NT2/D1 (cell line): Measurements from ENCODE around the gene ANKHD1.

Source experiments
- DNase-seq: peaks from one replicate; pipeline ENCODE4 v3.0.0-alpha.2; 2011; ENCODE audit warnings: low read depth, low spot score
- H3K27me3 ChIP-seq: 2 replicates; pipeline ENCODE4 v1.6.0; 2011; ENCODE audit warnings: mild to moderate bottlenecking; ENCODE audit not compliant: insufficient read length, insufficient read depth
- H3K36me3 ChIP-seq: 2 replicates; pipeline ENCODE4 v1.6.1; 2011; ENCODE audit warnings: mild to moderate bottlenecking, low read length, mixed read lengths; ENCODE audit not compliant: insufficient read depth, insufficient read length
- H3K4me1 ChIP-seq: 2 replicates; pipeline ENCODE4 v1.5.1; 2011; ENCODE audit not compliant: insufficient read depth, insufficient read length
- H3K4me3 ChIP-seq: 2 replicates; pipeline ENCODE4 v1.5.1; 2011; ENCODE audit warnings: low read depth; ENCODE audit not compliant: insufficient read length
- H3K9ac ChIP-seq: 2 replicates; pipeline ENCODE4 v1.6.0; 2011; ENCODE audit warnings: low read depth; ENCODE audit not compliant: insufficient read length
- H3K9me3 ChIP-seq: 2 replicates; pipeline ENCODE4 v1.5.1; 2011; ENCODE audit warnings: mild to moderate bottlenecking, low read length; ENCODE audit not compliant: insufficient read depth
- SUZ12 ChIP-seq: IDR thresholded peaks from 2 replicates; pipeline ENCODE4 v1.6.1; 2011; ENCODE audit not compliant: insufficient read length, insufficient read depth; ENCODE audit errors: extremely low read depth
- YY1 ChIP-seq: IDR thresholded peaks from 2 replicates; pipeline ENCODE4 v1.6.1; 2011; ENCODE audit not compliant: insufficient read length, insufficient read depth
- ZNF274 ChIP-seq: IDR thresholded peaks from 2 replicates; pipeline ENCODE4 v1.6.1; 2011; ENCODE audit warnings: mild to moderate bottlenecking, low read depth, low read length

The ANKHD1 gene

DNA sequence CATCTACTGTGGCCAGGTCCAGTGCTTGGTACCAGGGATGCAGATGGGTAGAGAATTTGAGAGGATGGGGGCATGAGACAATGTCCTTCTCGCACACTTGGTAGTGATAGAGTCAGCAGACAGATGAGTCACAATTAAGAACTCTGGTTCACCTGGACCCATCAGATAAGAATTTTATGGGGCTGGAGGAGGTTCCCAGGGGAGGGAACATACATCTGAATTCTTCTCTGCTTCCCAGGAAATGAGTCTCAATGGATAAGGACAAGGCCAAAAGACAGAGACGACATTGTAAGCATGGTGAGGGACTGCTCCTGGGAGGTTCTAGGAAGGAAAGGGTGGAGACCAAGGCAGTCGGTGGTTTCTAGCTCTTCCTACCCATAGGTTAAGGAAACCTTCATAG lies 36.4 kb upstream of the ANKHD1 start:
- DNase-seq, result no peak
- no peaks in the 10 kb centered on the region for H3K36me3 ChIP-seq
- H3K27me3 ChIP-seq, result peaks cover 10% of the 10 kb centered on the region
- no peaks in the 10 kb centered on the region for H3K9me3 ChIP-seq
- H3K4me1 ChIP-seq, result peaks cover 4% of the 10 kb centered on the region
- no peak overlapping the region for H3K4me3 ChIP-seq
- no peak overlapping the region for H3K9ac ChIP-seq
- no peak for TF ChIP-seq ZNF274

GRCh38 chr5:140365941-140366340 lies 35.7 kb upstream of the ANKHD1 start:
- H3K36me3 ChIP-seq, result no peaks in the 10 kb centered on the region
- H3K27me3 ChIP-seq, result peaks cover 10% of the 10 kb centered on the region
- H3K9me3 ChIP-seq, result no peaks in the 10 kb centered on the region
- no peak for DNase-seq
- H3K9ac ChIP-seq, result no peak overlapping the region
- no peak overlapping the region for H3K4me3 ChIP-seq
- H3K4me1 ChIP-seq, result peaks cover 4% of the 10 kb centered on the region
- TF ChIP-seq SUZ12 (no peak), YY1 (no peak), ZNF274 (no peak)

DNA sequence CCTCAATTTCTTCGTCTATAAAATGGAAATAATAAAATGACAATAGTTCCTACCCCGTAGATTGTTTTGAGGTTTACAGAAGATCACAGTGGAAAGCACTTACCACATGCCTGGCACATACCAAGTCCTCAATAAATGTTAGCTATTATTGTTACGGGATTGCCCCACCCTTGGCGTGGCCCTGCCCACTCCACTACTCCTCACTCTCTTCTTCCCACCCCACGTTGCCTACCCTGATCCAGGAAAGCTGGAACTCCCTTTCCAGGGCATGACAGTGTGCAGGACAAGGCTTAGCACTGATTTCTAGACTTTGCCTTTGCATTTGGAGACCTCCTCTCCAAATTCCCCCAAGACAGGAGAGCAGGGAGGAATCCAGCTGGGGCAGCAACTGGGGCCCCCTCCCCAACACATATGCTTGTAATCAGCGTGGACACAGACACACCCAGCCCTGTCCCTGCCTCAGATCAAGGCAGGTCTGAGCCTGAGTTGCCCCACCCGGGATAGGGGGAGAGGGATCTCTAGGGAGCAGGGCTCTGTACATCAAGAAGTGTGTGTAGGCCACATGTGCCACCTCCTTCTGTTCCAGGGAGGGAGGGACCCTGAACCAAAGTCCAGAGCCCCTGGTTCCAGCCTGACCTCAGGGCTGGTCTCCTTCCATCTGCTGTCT lies 34.9 kb upstream of the ANKHD1 start:
- TF ChIP-seq SUZ12 (no peak), YY1 (no peak), ZNF274 (no peak)
- Histone ChIP-seq H3K9ac (no peak overlapping the region), H3K4me3 (no peak overlapping the region), H3K27me3 (peaks cover 10% of the 10 kb centered on the region), H3K9me3 (no peaks in the 10 kb centered on the region), H3K4me1 (peaks cover 4% of the 10 kb centered on the region), H3K36me3 (no peaks in the 10 kb centered on the region)
- no peak for DNase-seq

DNA sequence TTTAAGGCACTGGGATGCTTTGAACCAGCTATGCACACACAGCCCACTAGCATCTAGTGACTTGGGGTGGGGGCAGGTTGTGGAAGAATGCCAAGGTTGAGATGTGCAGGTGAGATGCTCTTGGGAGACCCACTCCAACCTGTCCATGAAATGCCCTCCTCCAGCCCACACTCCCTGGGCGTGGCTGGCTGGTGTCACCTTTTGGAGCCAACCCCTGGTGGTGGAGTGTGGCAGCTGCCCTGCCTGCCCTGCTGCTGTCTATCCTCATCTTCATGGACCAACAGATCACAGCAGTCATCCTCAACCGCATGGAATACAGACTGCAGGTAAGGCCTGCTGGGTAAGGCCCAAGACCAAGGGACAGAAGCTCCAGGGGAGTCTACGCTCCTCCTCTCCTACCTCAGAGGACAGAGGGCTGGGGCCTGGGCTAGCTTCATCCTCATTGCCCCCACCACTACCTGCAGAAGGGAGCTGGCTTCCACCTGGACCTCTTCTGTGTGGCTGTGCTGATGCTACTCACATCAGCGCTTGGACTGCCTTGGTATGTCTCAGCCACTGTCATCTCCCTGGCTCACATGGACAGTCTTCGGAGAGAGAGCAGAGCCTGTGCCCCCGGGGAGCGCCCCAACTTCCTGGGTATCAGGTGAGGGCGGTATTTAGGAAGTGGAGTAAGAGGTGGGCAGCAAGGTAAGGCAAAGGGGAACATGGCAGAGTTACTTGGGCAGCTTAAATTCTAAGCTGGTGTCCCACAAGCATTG lies 34.2 kb upstream of the ANKHD1 start:
- TF ChIP-seq SUZ12 (no peak), YY1 (no peak), ZNF274 (no peak)

GRCh38 chr5:140371356-140372151 lies 30.1 kb upstream of the ANKHD1 start:
- Histone ChIP-seq H3K4me3 (no peak overlapping the region), H3K36me3 (no peaks in the 10 kb centered on the region), H3K9me3 (no peaks in the 10 kb centered on the region), H3K4me1 (no peaks in the 10 kb centered on the region), H3K27me3 (no peaks in the 10 kb centered on the region), H3K9ac (no peak overlapping the region)
- DNase-seq, result no peak
- no peak for TF ChIP-seq ZNF274
- no peak for TF ChIP-seq YY1
- no peak for TF ChIP-seq SUZ12

More for the DNA sequence above, 34.2 kb upstream of the ANKHD1 start:
- Histone ChIP-seq H3K4me3 (no peak overlapping the region), H3K4me1 (peaks cover 4% of the 10 kb centered on the region), H3K27me3 (peaks cover 10% of the 10 kb centered on the region), H3K36me3 (no peaks in the 10 kb centered on the region), H3K9ac (no peak overlapping the region), H3K9me3 (no peaks in the 10 kb centered on the region)
- no peak for DNase-seq

- no peaks in the 10 kb centered on the region for H3K36me3 ChIP-seq
- H3K9ac ChIP-seq, result no peak overlapping the region
- H3K9me3 ChIP-seq, result no peaks in the 10 kb centered on the region
- peak; percentile 43 for DNase-seq
- no peak for TF ChIP-seq YY1
- TF ChIP-seq SUZ12, result no peak
- TF ChIP-seq ZNF274, result no peak
- no peaks in the 10 kb centered on the region for H3K4me1 ChIP-seq
- no peak overlapping the region for H3K4me3 ChIP-seq
- H3K27me3 ChIP-seq, result no peaks in the 10 kb centered on the region
Measured at GRCh38 chr5:140372971-140373487, 28.6 kb upstream of the ANKHD1 start.

- H3K4me1 ChIP-seq, result no peaks in the 10 kb centered on the region
- H3K4me3 ChIP-seq, result no peak overlapping the region
- no peaks in the 10 kb centered on the region for H3K27me3 ChIP-seq
- no peaks in the 10 kb centered on the region for H3K9me3 ChIP-seq
- DNase-seq, result no peak
- no peak overlapping the region for H3K9ac ChIP-seq
- H3K36me3 ChIP-seq, result no peaks in the 10 kb centered on the region
- TF ChIP-seq SUZ12, result no peak
- no peak for TF ChIP-seq YY1
- TF ChIP-seq ZNF274, result no peak
Measured at GRCh38 chr5:140381351-140381750, 20.3 kb upstream of the ANKHD1 start.
